ENCODE measurements around the gene ARL4A. TPM values are rescaled to one million over a fixed set of nuclear protein-coding genes. Genes with fewer than 3 reads are reported as not detected.

ARL4A gene, protein sequence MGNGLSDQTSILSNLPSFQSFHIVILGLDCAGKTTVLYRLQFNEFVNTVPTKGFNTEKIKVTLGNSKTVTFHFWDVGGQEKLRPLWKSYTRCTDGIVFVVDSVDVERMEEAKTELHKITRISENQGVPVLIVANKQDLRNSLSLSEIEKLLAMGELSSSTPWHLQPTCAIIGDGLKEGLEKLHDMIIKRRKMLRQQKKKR
- 10 to 100 TPM; 15.7 to 20.6 TPM for total RNA-seq

GRCh38 chr7:12686891-12687717, at the start of gene ARL4A:
Gene ARL4A, plus strand, starts transcription at chr7:12687633. Its CDS starts 622 bp downstream, at chr7:12688255.

Small RNA genes within 50 kb of the gene (small RNA-seq; reads per million reads assigned to genes)
- gene RF00264: 0 to 0.04 reads per million in 2 donors

Other genes starting within 250 kb of the ARL4A start
- 1 to 10 TPM in 1 of 2 donors, under 1 TPM in 1; 0.69 to 2.0 TPM for gene SCIN, start 116.9 kb upstream of the ARL4A start, total RNA-seq

All from melanocyte of skin (primary cell).